Measurements from ENCODE around the gene MICB. TPM values are rescaled to one million over a fixed set of nuclear protein-coding genes. Genes with fewer than 3 reads are reported as not detected.

MICB gene
- total RNA-seq, 5 donors from 2014 or later (not counting 1 experiment from before 2014, with no cell fraction given), result 15.7 to 21.7 (median 16.1) TPM

- peak overlapping the region in 1 of 2 donors; percentile 10 for H3K4me3 ChIP-seq (ENCODE audit: control insufficient read depth in 1 of 2, extremely low read depth in 1 of 2, low read length in 1 of 2)
- peak overlapping the region; percentile 81 for H3K27ac ChIP-seq (ENCODE audit: low read length)
- Mint-ChIP-seq H3K27ac (peak overlapping the region; percentile 91), H3K4me1 (peaks cover 72 to 79% (median 76%) of the 10 kb centered on the region in 3 donors), H3K4me3 (peak overlapping the region; percentile 66 to 92 (median 66)), H3K9me3 (no peaks in the 10 kb centered on the region), H3K36me3 (peaks cover 33% of the 10 kb centered on the region), H3K27me3 (no peaks in the 10 kb centered on the region)
- H3K9me3 ChIP-seq, result no peaks in the 10 kb centered on the region
- ChIA-PET POLR2A (interaction anchor here in 1 of 2 donors (0.5 to 0.6 kb wide), 2 partner anchors 35 to 1121 kb away, joined by 3 to 4 read pairs; no protein-coding TSS in a partner anchor), CTCF (interaction anchor here in 1 of 2 donors (1.3 kb wide), 1 partner anchor 23 kb away, joined by 6 read pairs; the partner anchor contains the start of gene LTB)
- H3K36me3 ChIP-seq (ENCODE audit: control insufficient read depth in 2 of 2, extremely low read depth in 1 of 2, insufficient read depth in 1 of 2, low read length in 1 of 2), result peaks cover 0 to 16% of the 10 kb centered on the region in 2 donors
- DNase-seq, result peak in 12 of 35 experiments; percentile 26 to 69 (median 40)
- peaks cover 36 to 66% of the 10 kb centered on the region in 2 experiments for H3K4me1 ChIP-seq (ENCODE audit: control insufficient read depth in 1 of 2, extremely low read depth in 1 of 2, insufficient read depth in 2 of 2, low read length in 2 of 2)
- ATAC-seq (replicated peaks in 1 of 4), result peak; percentile 54 to 73 (median 68)
- H3K27me3 ChIP-seq (replicated peaks in 1 of 2; ENCODE audit: control insufficient read depth in 2 of 2, extremely low read depth in 1 of 2, insufficient read depth in 2 of 2, low read length in 1 of 2), result no peaks in the 10 kb centered on the region
- WGBS (ENCODE audit: insufficient coverage), result 2% methylated on average over 5 of the region's 7 CpGs
Observed at GRCh38 chr6:31559958-31560696, 62.2 kb downstream of the MICB start.

GRCh38 chr6:31560697-31561058, 62.7 kb downstream of the MICB start:
- H3K9me3 ChIP-seq, result no peaks in the 10 kb centered on the region
- peaks cover 0 to 18% of the 10 kb centered on the region in 2 donors for H3K36me3 ChIP-seq (ENCODE audit: control insufficient read depth in 2 of 2, extremely low read depth in 1 of 2, insufficient read depth in 1 of 2, low read length in 1 of 2)
- H3K4me1 ChIP-seq (ENCODE audit: control insufficient read depth in 1 of 2, extremely low read depth in 1 of 2, insufficient read depth in 2 of 2, low read length in 2 of 2), result peaks cover 36 to 66% of the 10 kb centered on the region in 2 experiments
- DNase-seq, result no peak
- H3K27me3 Mint-ChIP-seq, result no peaks in the 10 kb centered on the region
- peaks cover 76 to 85% (median 81%) of the 10 kb centered on the region in 3 donors for H3K4me1 Mint-ChIP-seq
- peak overlapping the region; percentile 81 for H3K27ac ChIP-seq (ENCODE audit: low read length)
- peak overlapping the region in 2 of 3 donors; percentile 66 to 92 for H3K4me3 Mint-ChIP-seq
- H3K4me3 ChIP-seq (ENCODE audit: control insufficient read depth in 1 of 2, extremely low read depth in 1 of 2, low read length in 1 of 2), result no peak overlapping the region
- peaks cover 36% of the 10 kb centered on the region for H3K36me3 Mint-ChIP-seq
- no peaks in the 10 kb centered on the region for H3K9me3 Mint-ChIP-seq
- H3K27ac Mint-ChIP-seq, result peak overlapping the region; percentile 91
- no peaks in the 10 kb centered on the region for H3K27me3 ChIP-seq (replicated peaks in 1 of 2; ENCODE audit: control insufficient read depth in 2 of 2, extremely low read depth in 1 of 2, insufficient read depth in 2 of 2, low read length in 1 of 2)
- CTCF ChIA-PET, result interaction anchor here in 1 of 2 donors (1.6 kb wide), 1 partner anchor 10 kb away, joined by 4 read pairs; no protein-coding TSS in a partner anchor
- POLR2A ChIA-PET, result no interaction called here
- no peak for ATAC-seq (replicated peaks in 1 of 4)

Other genes with a start within 250 kb of the MICB start
- gene HLA-C, start 226.1 kb upstream of the MICB start, total RNA-seq, result 1,000 to 10,000 TPM; 1,368 to 2,791 (median 2,039) TPM
- 1,000 to 10,000 TPM; 6,093 to 7,629 (median 6,896) TPM for gene HLA-B, start 141.0 kb upstream of the MICB start, total RNA-seq
- 10 to 100 TPM in 4 of 5 donors, 1 to 10 TPM in 1; 5.5 to 24.0 (median 14.9) TPM for gene MICA, start 94.5 kb upstream of the MICB start, total RNA-seq
- not detected for gene MCCD1, start 30.8 kb downstream of the MICB start, total RNA-seq
- 100 to 1,000 TPM; 507 to 669 (median 631) TPM for gene DDX39B, start 43.9 kb downstream of the MICB start, total RNA-seq
- gene ATP6V1G2, start 48.5 kb downstream of the MICB start, total RNA-seq, result 1 to 10 TPM; 3.1 to 5.7 (median 4.1) TPM
- gene NFKBIL1, start 49.5 kb downstream of the MICB start, total RNA-seq, result 10 to 100 TPM in 3 of 5 donors, 1 to 10 TPM in 2; 6.9 to 17.1 (median 11.6) TPM
- gene LTA, start 74.1 kb downstream of the MICB start, total RNA-seq, result 10 to 100 TPM; 12.5 to 23.9 (median 17.9) TPM
- 10 to 100 TPM; 13.8 to 28.0 (median 25.0) TPM for gene TNF, start 77.4 kb downstream of the MICB start, total RNA-seq
- 100 to 1,000 TPM; 398 to 926 (median 813) TPM for gene LTB, start 84.3 kb downstream of the MICB start, total RNA-seq
- 10 to 100 TPM; 13.4 to 28.0 (median 20.4) TPM for gene LST1, start 88.1 kb downstream of the MICB start, total RNA-seq
- gene NCR3, start 94.9 kb downstream of the MICB start, total RNA-seq, result 10 to 100 TPM; 13.6 to 38.0 (median 16.0) TPM
- 10 to 100 TPM in 4 of 5 donors, 1 to 10 TPM in 1; 7.6 to 54.3 (median 18.1) TPM for gene AIF1, start 117.1 kb downstream of the MICB start, total RNA-seq
- 100 to 1,000 TPM; 222 to 246 (median 230) TPM for gene PRRC2A, start 122.6 kb downstream of the MICB start, total RNA-seq
- 100 to 1,000 TPM; 257 to 317 (median 301) TPM for gene BAG6, start 154.5 kb downstream of the MICB start, total RNA-seq
- 1 to 10 TPM; 1.4 to 3.6 (median 3.2) TPM for gene APOM, start 157.7 kb downstream of the MICB start, total RNA-seq
- 10 to 100 TPM; 16.3 to 36.2 (median 33.4) TPM for gene C6orf47, start 162.6 kb downstream of the MICB start, total RNA-seq
- 10 to 100 TPM; 13.0 to 27.6 (median 23.3) TPM for gene GPANK1, start 166.9 kb downstream of the MICB start, total RNA-seq
- 100 to 1,000 TPM in 4 of 5 donors, 10 to 100 TPM in 1; 98.4 to 129 (median 126) TPM for gene CSNK2B, start 167.9 kb downstream of the MICB start, total RNA-seq
- gene LY6G5B, start 171.8 kb downstream of the MICB start, total RNA-seq, result 10 to 100 TPM; 29.7 to 50.5 (median 40.9) TPM
- 1 to 10 TPM in 4 of 5 donors, under 1 TPM in 1; 0.75 to 8.8 (median 5.8) TPM for gene LY6G5C, start 182.9 kb downstream of the MICB start, total RNA-seq
- 10 to 100 TPM; 58.2 to 74.4 (median 61.2) TPM for gene ABHD16A, start 205.2 kb downstream of the MICB start, total RNA-seq
- gene LY6G6F, start 208.7 kb downstream of the MICB start, total RNA-seq, result not detected
- gene LY6G6D, start 217.2 kb downstream of the MICB start, total RNA-seq, result not detected
- gene LY6G6C, start 223.6 kb downstream of the MICB start, total RNA-seq, result not detected
- gene MPIG6B, start 225.2 kb downstream of the MICB start, total RNA-seq, result 1 to 10 TPM in 1 of 5 donors, under 1 TPM in 4; 0.26 to 2.6 (median 0.30) TPM
- gene DDAH2, start 231.2 kb downstream of the MICB start, total RNA-seq, result 10 to 100 TPM in 4 of 5 donors, 1 to 10 TPM in 1; 9.0 to 13.2 (median 11.5) TPM
- 100 to 1,000 TPM in 4 of 5 donors, 10 to 100 TPM in 1; 89.5 to 146 (median 112) TPM for gene CLIC1, start 238.4 kb downstream of the MICB start, total RNA-seq
- 10 to 100 TPM; 13.7 to 22.4 (median 14.4) TPM for gene MSH5, start 241.9 kb downstream of the MICB start, total RNA-seq

Measured in T-cell (primary cell).